AG04450 (cell line): ENCODE data around the gene RIPOR1. TPM values are rescaled to one million over a fixed set of nuclear protein-coding genes. Genes with fewer than 3 reads are reported as not detected.

Experiments used
- CTCF ChIA-PET: fragments of 300-600, 350-600 bp; formaldehyde crosslinking; extraction: SDS; loops from one replicate; lab custom pipeline; 2022; ENCODE audit warnings: antibody characterized with exemption, inconsistent platforms; lab: Charles Lee
- POLR2A ChIA-PET: fragments of 350-600 bp; formaldehyde crosslinking; extraction: SDS; loops from one replicate; lab custom pipeline; 2021; ENCODE audit warnings: antibody characterized with exemption, inconsistent platforms; lab: Yijun Ruan, JAX
- DNase-seq: peaks from one replicate; pipeline ENCODE4 v3.0.0-alpha.2; 2011; ENCODE audit warnings: low read depth, low spot score
- H3K27ac ChIP-seq: one replicate; pipeline ENCODE4 v1.5.1; 2012; ENCODE audit warnings: low read depth, low read length, control low read depth
- H3K27me3 ChIP-seq: one replicate; pipeline ENCODE4 v1.6.0; 2012; ENCODE audit warnings: low read length; ENCODE audit not compliant: control insufficient read depth, insufficient read depth
- H3K4me3 ChIP-seq: 2 replicates; pipeline ENCODE4 v1.5.1; 2011; ENCODE audit warnings: mild to moderate bottlenecking, low read depth, low read length, control low read depth
- H3K9me3 ChIP-seq: 2 replicates; pipeline ENCODE4 v1.5.1; 2012; ENCODE audit warnings: low read length; ENCODE audit not compliant: control insufficient read depth, insufficient read depth
- polyA plus RNA-seq: library from polyadenylated mRNA; depleted of rRNA; stranded (reverse); fragments of >200 nt; gene quantifications from 2 replicates; pipeline ENCODE4 v1.2.3, GENCODE V29; 2011
- TF ChIP-seq, protein P1 (sequence below): IDR thresholded peaks from 2 replicates; pipeline ENCODE4 v1.5.1; 2011; ENCODE audit warnings: low read depth, low read length, control low read depth, inconsistent platforms

The RIPOR1 gene
- polyA plus RNA-seq, 1 experiment: 9.9 TPM

DNA sequence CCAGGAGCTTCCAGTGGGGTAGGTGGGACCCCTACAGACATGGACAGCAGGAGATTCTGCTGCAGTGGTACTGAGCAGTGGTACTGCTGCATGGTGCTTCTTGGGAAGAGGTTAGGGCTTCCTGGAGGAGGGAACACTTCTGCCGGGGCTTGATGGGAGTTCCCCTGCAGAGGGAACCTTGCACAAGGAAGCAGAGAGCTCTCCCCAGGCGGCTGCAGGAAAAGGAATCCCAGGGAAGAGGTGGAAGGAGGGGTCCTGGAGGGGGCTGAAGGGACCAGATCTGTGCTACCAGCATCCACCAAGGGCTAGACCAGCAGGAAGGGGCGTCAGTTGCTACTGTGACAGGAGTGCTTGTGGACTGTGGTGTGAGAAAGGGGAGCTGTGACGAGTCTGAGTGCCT is 10.6 kb downstream of the RIPOR1 start:
- ChIA-PET CTCF (interaction anchor here (1.0 kb wide), 1 partner anchor 58 kb away, joined by 3 read pairs; no protein-coding TSS in a partner anchor), POLR2A (interaction anchor here (1.4 kb wide), 1 partner anchor 23 kb away, joined by 4 read pairs; the partner anchor contains the start of gene CTCF)
- Histone ChIP-seq H3K27me3 (no peaks in the 10 kb centered on the region), H3K27ac (no peak overlapping the region), H3K4me3 (no peak overlapping the region), H3K9me3 (no peaks in the 10 kb centered on the region; the same call in 1 of the 2 replicates)
- TF ChIP-seq, protein P1, sequence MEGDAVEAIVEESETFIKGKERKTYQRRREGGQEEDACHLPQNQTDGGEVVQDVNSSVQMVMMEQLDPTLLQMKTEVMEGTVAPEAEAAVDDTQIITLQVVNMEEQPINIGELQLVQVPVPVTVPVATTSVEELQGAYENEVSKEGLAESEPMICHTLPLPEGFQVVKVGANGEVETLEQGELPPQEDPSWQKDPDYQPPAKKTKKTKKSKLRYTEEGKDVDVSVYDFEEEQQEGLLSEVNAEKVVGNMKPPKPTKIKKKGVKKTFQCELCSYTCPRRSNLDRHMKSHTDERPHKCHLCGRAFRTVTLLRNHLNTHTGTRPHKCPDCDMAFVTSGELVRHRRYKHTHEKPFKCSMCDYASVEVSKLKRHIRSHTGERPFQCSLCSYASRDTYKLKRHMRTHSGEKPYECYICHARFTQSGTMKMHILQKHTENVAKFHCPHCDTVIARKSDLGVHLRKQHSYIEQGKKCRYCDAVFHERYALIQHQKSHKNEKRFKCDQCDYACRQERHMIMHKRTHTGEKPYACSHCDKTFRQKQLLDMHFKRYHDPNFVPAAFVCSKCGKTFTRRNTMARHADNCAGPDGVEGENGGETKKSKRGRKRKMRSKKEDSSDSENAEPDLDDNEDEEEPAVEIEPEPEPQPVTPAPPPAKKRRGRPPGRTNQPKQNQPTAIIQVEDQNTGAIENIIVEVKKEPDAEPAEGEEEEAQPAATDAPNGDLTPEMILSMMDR: no peak
- no peak for DNase-seq

DNA sequence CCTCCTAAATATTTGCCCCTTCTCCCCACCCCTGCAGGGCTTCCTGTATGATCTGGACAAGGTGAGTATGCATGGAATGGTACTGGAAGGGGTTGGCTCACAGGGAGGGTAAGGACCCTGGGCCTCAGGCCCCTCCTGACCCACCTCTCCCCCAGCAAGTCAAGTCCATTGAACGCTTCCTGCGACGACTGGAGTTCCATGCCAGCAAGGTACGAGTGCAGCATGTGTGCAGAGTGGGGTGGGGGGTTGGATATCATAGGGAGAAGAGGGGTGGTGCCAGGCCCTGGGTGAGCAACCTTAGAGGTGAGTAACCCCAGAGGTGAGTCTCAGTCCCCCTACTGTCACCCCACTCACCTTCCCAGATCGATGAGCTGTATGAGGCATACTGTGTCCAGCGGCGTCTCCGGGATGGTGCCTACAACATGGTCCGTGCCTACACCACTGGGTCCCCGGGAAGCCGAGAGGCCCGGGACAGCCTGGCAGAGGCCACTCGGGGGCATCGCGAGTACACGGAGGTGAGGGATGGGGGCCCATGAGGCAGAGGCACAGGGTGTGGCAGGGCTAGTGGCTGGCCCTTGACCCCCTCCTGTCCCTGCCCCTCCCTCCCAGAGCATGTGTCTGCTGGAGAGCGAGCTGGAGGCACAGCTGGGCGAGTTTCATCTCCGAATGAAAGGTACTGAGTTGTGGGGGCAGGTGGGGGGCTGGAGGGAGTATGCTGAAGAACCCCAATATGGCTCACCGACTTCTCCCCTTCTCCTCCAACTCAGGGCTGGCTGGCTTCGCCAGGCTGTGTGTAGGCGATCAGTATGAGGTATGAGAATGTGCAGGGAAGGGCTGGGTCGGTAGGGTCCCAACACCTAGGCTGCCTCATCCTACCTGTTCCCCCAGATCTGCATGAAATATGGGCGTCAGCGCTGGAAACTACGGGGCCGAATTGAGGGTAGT is 11.3 kb downstream of the RIPOR1 start:
- no peak for DNase-seq
- H3K4me3 ChIP-seq: no peak overlapping the region
- no peaks in the 10 kb centered on the region; the same call in 1 of the 2 replicates for H3K9me3 ChIP-seq
- H3K27ac ChIP-seq: no peak overlapping the region
- ChIA-PET POLR2A (interaction anchor here (1.4 kb wide), 1 partner anchor 22 kb away, joined by 4 read pairs; the partner anchor contains the start of gene CTCF), CTCF (interaction anchor here (1.0 kb wide), 1 partner anchor 58 kb away, joined by 3 read pairs; no protein-coding TSS in a partner anchor)
- TF ChIP-seq, protein P1: no peak
- no peaks in the 10 kb centered on the region for H3K27me3 ChIP-seq

DNA sequence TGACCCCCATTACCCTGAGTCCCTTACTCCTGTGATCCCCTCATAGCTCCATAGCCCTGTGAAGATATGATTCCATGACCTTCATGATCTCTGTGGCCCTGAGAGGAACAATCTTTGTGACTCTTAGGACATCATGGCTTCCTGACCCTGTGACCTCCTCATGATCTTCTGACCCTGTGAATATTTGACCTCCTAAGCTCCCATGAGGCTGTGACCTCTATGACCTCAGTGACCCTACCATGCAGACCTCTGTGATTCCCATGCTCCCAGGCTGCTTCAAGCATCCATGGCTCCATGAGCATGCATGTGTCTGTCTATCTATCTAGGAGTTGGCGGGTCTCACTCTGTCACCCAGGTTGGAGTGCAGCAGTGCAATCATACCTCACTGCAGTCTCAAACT is 12.1 kb downstream of the RIPOR1 start:
- Histone ChIP-seq H3K27ac (no peak overlapping the region), H3K4me3 (no peak overlapping the region), H3K9me3 (no peaks in the 10 kb centered on the region; the same call in 1 of the 2 replicates), H3K27me3 (no peaks in the 10 kb centered on the region)
- ChIA-PET CTCF (interaction anchor here (1.4 kb wide), 1 partner anchor 20 kb away, joined by 8 read pairs; no protein-coding TSS in a partner anchor), POLR2A (no interaction called here)
- DNase-seq: no peak
- TF ChIP-seq, protein P1: no peak

DNA sequence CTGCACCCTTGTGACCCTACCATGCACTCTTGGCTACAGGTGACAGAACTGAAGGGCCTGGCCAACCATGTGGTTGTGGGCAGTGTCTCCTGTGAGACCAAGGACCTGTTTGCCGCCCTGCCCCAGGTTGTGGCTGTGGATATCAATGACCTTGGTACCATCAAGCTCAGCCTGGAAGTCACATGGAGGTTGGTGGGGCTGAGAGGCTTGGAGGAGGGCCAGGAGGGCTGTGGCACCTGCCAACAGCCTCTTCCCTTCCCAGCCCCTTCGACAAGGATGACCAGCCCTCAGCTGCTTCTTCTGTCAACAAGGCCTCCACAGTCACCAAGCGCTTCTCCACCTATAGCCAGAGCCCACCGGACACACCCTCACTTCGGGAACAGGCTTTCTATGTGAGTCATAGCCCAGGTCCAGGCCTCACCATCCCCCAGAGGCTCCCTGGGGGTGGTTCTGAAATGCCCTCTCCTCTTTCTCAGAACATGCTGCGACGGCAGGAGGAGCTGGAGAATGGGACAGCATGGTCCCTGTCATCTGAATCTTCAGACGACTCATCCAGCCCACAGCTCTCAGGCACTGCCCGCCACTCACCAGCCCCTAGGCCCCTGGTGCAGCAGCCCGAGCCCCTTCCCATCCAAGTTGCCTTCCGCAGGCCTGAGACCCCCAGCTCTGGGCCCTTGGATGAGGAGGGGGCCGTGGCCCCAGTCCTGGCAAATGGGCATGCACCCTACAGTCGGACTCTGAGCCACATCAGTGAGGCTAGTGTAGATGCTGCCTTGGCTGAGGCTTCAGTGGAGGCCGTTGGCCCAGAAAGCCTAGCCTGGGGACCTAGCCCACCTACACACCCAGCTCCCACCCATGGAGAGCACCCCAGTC is 13.0 kb downstream of the RIPOR1 start:
- ChIA-PET POLR2A (interaction anchor here (0.6 kb wide), 1 partner anchor 12 kb away, joined by 3 read pairs; no protein-coding TSS in a partner anchor), CTCF (interaction anchor here (0.6 to 1.4 kb wide), 2 partner anchors 21 to 29 kb away, joined by 4 to 8 read pairs; no protein-coding TSS in a partner anchor)
- TF ChIP-seq, protein P1: no peak
- H3K4me3 ChIP-seq: no peak overlapping the region
- no peak for DNase-seq
- no peaks in the 10 kb centered on the region; the same call in 1 of the 2 replicates for H3K9me3 ChIP-seq
- H3K27me3 ChIP-seq: no peaks in the 10 kb centered on the region
- no peak overlapping the region for H3K27ac ChIP-seq
